ENCODE measurements around the gene SLC9B2. TPM values are rescaled to one million over a fixed set of nuclear protein-coding genes. Genes with fewer than 3 reads are reported as not detected.
"Not testable (repeated sequence)": the region's sequence is repeated elsewhere in the genome, so short reads cannot be mapped to it uniquely, and the experiment has no call there.

The SLC9B2 gene
- total RNA-seq, 1 experiment from 2014 or later, result 20.6 TPM

- peak; percentile 17 to 40 for DNase-seq
- no peaks in the 10 kb centered on the region for H3K27me3 ChIP-seq
- peak overlapping the region; percentile 61 for H3K4me3 ChIP-seq
- H3K4me1 ChIP-seq, result peaks cover 7% of the 10 kb centered on the region
- H3K36me3 ChIP-seq, result no peaks in the 10 kb centered on the region
- H3K27ac ChIP-seq, result peak overlapping the region; percentile 63
- H3K9me3 ChIP-seq (replicated peaks), result no peaks in the 10 kb centered on the region
Measured at GRCh38 chr4:103018391-103019307, 57.9 kb downstream of the SLC9B2 start.

GRCh38 chr4:103012551-103012950, 64.0 kb downstream of the SLC9B2 start:
- Histone ChIP-seq H3K4me1 (no peaks in the 10 kb centered on the region), H3K27ac (no peak overlapping the region), H3K27me3 (no peaks in the 10 kb centered on the region), H3K9me3 (replicated peaks) (no peaks in the 10 kb centered on the region), H3K36me3 (no peaks in the 10 kb centered on the region), H3K4me3 (no peak overlapping the region)
- DNase-seq, result no peak

DNA sequence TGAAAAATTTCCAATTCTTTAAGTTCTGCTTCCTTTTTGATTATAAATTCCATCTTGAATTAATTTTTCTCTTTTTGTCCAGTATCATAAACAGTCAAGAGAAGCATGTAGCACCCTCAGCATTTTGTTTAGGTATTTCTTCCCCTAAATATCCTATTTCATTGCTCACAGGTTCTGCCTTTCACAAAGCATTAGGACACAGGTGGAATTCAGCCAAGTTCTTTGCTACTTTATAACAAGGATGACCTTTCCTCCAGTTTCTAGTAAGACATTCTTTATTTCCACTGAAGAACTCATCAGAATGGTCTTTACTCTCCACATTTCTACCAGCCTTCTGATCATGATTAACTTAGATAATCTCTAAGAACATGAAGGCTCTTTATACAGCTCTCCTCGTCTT, 64.5 kb downstream of the SLC9B2 start:
- no peak for DNase-seq
- H3K27me3 ChIP-seq, result no peaks in the 10 kb centered on the region
- H3K9me3 ChIP-seq (replicated peaks), result no peaks in the 10 kb centered on the region
- H3K4me3 ChIP-seq, result no peak overlapping the region
- H3K4me1 ChIP-seq, result no peaks in the 10 kb centered on the region
- no peaks in the 10 kb centered on the region for H3K36me3 ChIP-seq
- H3K27ac ChIP-seq, result no peak overlapping the region

- Histone ChIP-seq H3K4me3 (no peak overlapping the region), H3K4me1 (no peaks in the 10 kb centered on the region), H3K9me3 (replicated peaks) (no peaks in the 10 kb centered on the region), H3K36me3 (no peaks in the 10 kb centered on the region), H3K27me3 (no peaks in the 10 kb centered on the region), H3K27ac (no peak overlapping the region)
- peak; percentile 4 to 16 for DNase-seq
Measured at GRCh38 chr4:103011378-103012025, 65.1 kb downstream of the SLC9B2 start.

- Histone ChIP-seq H3K27ac (no peak overlapping the region), H3K4me3 (no peak overlapping the region), H3K36me3 (no peaks in the 10 kb centered on the region), H3K4me1 (no peaks in the 10 kb centered on the region), H3K27me3 (no peaks in the 10 kb centered on the region), H3K9me3 (replicated peaks) (no peaks in the 10 kb centered on the region)
- no peak for DNase-seq
Measured at GRCh38 chr4:103010804-103011203, 65.8 kb downstream of the SLC9B2 start.

DNA sequence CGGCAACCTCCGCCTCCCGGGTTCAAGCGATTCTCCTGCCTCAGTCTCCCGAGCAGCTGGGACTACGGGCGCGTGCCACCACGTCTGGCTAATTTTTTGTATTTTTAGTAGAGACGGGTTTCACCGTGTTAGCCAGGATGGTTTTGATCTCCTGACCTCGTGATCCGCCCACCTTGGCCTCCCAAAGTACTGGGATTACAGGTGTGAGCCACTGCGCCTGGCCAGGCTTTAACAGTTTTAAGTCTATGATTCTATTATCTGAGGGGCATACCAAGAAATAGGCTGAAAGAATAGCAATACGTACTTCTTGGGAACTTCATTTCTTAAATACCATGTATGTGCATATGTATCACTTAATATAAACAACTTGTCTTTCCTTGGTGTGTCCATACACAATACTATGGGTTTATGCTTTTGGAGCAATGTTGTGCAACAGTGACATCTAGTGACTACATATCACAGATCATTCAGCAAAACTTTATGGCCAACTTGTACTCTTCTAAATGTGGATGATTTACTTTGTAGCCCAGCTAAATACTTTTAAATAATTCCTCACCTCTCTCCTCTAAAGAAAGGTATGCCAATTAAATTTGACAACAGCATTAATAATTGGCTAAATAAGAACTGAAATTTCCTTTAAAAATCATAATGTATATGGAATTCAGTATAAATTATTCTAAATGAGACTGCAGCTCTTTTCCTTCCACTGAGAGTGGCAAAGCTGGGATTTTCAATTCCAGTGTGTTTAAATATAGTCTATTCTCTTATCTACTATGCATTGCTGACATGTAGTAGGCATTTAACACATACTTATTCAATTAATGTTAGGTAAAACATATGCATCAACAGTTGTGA, 67.5 kb downstream of the SLC9B2 start:
- Histone ChIP-seq H3K9me3 (replicated peaks) (no peaks in the 10 kb centered on the region), H3K4me3 (no peak overlapping the region), H3K27ac (no peak overlapping the region), H3K4me1 (no peaks in the 10 kb centered on the region), H3K36me3 (no peaks in the 10 kb centered on the region), H3K27me3 (no peaks in the 10 kb centered on the region)
- peak; percentile 26 to 79 for DNase-seq

DNA sequence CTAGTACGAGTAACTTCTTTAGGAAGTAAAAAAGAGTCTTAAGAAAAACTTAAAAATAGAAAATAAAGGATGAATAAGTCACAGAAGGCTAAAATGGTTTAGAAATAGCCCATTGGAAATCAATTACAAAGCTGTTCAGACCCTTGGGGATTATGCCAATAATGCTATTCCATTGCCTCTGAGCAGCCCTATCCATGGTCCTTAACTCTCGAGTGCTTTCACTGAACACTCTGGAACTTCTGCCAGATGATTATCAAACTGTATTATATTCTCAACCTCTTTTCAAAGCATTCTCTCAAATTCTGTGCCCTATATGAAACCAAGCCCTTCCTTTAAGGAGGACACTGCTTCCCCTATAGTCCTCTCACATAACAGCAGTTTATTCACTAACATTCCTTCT, 74.0 kb downstream of the SLC9B2 start:
- Histone ChIP-seq H3K27me3 (no peaks in the 10 kb centered on the region), H3K9me3 (replicated peaks) (no peaks in the 10 kb centered on the region), H3K27ac (no peak overlapping the region), H3K36me3 (no peaks in the 10 kb centered on the region), H3K4me3 (no peak overlapping the region), H3K4me1 (no peaks in the 10 kb centered on the region)
- peak in 1 of 2 experiments; percentile 20 for DNase-seq

DNA sequence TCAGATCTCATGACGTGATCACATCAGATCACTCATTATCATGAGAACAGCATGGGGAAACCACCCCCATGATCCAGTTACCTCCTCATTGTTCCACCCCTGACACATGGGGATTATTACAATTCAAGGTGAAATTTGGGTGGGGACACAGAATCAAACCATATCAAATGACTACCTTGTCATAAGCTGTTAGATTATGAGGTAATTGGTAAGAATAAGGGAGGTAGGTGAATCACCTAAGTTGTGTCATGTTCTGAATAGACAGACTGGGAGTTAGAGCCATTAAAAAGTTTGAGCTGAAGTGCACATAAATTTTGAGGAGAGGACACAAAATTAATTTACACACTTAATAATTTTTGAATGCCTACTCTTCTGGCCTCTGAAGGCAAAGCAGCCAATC, 81.8 kb downstream of the SLC9B2 start:
- no peak for DNase-seq

DNA sequence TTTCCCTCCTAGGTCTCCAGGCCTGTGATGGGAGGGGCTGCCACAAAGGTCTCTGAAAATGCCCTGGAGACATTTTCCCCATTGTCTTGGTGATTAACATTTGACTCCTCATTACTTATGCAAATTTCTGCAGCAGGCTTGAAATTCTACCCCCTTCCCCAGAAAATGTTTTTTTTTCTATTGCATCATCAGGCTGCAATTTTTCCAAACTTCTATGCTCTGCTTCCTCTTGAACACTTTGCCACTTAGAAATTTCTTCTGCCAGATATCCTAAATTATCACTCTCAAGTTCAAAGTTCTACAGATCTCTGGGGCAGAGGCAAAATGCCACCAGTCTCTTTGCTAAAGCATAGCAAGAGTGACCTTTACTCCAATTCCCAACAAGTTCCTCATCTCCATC, 82.6 kb downstream of the SLC9B2 start:
- H3K27ac ChIP-seq; H3K4me3 ChIP-seq; DNase-seq; H3K36me3 ChIP-seq; H3K27me3 ChIP-seq; H3K9me3 ChIP-seq (replicated peaks); H3K4me1 ChIP-seq: not testable (repeated sequence)

More for the DNA sequence above, 81.8 kb downstream of the SLC9B2 start:
- Histone ChIP-seq H3K27me3 (no peaks in the 10 kb centered on the region), H3K9me3 (replicated peaks) (no peaks in the 10 kb centered on the region), H3K36me3 (no peaks in the 10 kb centered on the region), H3K4me3 (no peak overlapping the region), H3K4me1 (no peaks in the 10 kb centered on the region), H3K27ac (no peak overlapping the region)

GRCh38 chr4:102988429-102989020, 88.0 kb downstream of the SLC9B2 start:
- no peak overlapping the region for H3K4me3 ChIP-seq
- no peak overlapping the region for H3K27ac ChIP-seq
- DNase-seq, result no peak
- no peaks in the 10 kb centered on the region for H3K27me3 ChIP-seq
- H3K4me1 ChIP-seq, result no peaks in the 10 kb centered on the region
- no peaks in the 10 kb centered on the region for H3K36me3 ChIP-seq
- no peaks in the 10 kb centered on the region for H3K9me3 ChIP-seq (replicated peaks)

- Histone ChIP-seq H3K27ac (no peak overlapping the region), H3K4me1 (no peaks in the 10 kb centered on the region), H3K9me3 (replicated peaks) (peaks cover 5% of the 10 kb centered on the region; the same call in 1 of the 2 replicates), H3K36me3 (no peaks in the 10 kb centered on the region), H3K27me3 (no peaks in the 10 kb centered on the region), H3K4me3 (no peak overlapping the region)
- DNase-seq, result no peak
Measured at GRCh38 chr4:102981005-102981404, 95.6 kb downstream of the SLC9B2 start.

Other genes starting within 250 kb of the SLC9B2 start
- gene UBE2D3, start 249.2 kb downstream of the SLC9B2 start, total RNA-seq (2014; rRNA removed; shearing (Covaris generic)), result 484 and 529 TPM in 2 replicates
- gene CISD2, start 207.8 kb downstream of the SLC9B2 start, total RNA-seq (2014; rRNA removed; shearing (Covaris generic)), result 55.1 and 64.0 TPM in 2 replicates
- gene SLC9B1, start 57.1 kb downstream of the SLC9B2 start, total RNA-seq (2014; rRNA removed; shearing (Covaris generic)), result 0.22 and 0.91 TPM in 2 replicates
- 98.9 and 109 TPM in 2 replicates for gene BDH2, start 23.1 kb upstream of the SLC9B2 start, total RNA-seq (2014; rRNA removed; shearing (Covaris generic))
- 49.3 and 66.5 TPM in 2 replicates for gene CENPE, start 121.6 kb upstream of the SLC9B2 start, total RNA-seq (2014; rRNA removed; shearing (Covaris generic))

Measured in SJCRH30 (cell line).